ENCODE results near the gene EFCAB14.

- TF ChIP-seq POLR2A (IDR thresholded peaks at IDR 0.05; ENCODE audit: low read depth, low read length) (no peak), SUPT20H (IDR thresholded peaks at IDR 0.05; ENCODE audit: borderline replicate concordance, control insufficient read depth, low read depth, low read length) (no peak), SIN3A (IDR thresholded peaks at IDR 0.05; ENCODE audit: low read depth, low read length) (no peak), EZH2 (IDR thresholded peaks at IDR 0.05; ENCODE audit: borderline replicate concordance, control insufficient read depth, low read depth, low read length) (no peak), RBBP5 (conservative IDR thresholded peaks at IDR 0.05) (no peak), JUND (IDR thresholded peaks at IDR 0.05; ENCODE audit: low read depth, low read length) (no peak), E2F4 (IDR thresholded peaks at IDR 0.05; ENCODE audit: low read depth, low read length) (no peak), ZBTB33 (IDR thresholded peaks at IDR 0.05) (no peak), ZSCAN29 (IDR thresholded peaks at IDR 0.05) (no peak)
These were observed 52.9 kb downstream of the EFCAB14 start for GRCh38 chr1:46665983-46666382.
